CD4-positive, alpha-beta T cell treated with Interleukin-10 for 1 hour (primary cell): ENCODE data around the gene TARS1.

Source experiments
- DNase-seq: peaks from one replicate; pipeline ENCODE4 v3.0.0-alpha.2; 2020

Gene TARS1

GRCh38 chr5:33441241-33442177 lies 744 bp downstream of the TARS1 start:
- DNase-seq: peak; percentile 29

DNA sequence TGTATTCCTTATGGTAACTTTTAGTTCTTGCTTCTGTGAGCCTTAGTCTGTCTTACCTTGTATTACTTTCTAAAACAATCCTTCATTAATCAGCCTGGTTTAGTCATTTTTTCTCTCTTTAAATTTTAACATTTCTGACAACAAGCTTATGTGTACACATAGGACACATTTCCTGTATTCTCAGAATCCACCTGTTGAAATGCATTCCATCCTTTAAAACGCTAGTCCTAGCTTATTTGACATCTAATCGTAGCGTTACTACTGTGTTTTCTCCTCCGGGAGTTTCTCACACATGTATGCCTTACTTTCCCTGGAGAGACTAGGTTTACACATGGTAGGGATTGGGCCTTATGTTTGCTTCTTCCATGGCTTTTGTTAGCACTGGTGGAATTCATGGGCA lies 3.8 kb downstream of the TARS1 start:
- no peak for DNase-seq

DNA sequence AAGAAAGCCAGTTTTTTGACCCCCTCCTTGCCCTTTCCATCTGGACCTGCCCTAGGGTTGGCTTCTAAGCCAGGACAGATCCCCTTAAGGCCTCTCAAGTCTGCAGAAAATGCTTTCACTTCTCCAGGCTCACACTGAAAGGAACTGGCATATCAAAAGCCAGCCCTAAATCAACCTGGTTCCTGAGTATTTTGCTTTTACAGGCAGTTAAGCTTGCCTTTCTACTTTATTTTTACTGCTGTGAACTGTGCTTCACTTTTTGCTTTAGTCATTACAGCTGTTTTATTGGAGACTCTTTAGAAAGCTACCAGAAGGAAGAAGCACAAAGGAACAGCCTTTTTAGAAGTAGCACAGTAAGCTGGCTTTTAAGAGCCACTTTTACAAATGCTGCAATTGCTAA lies 5.0 kb downstream of the TARS1 start:
- no peak for DNase-seq

DNA sequence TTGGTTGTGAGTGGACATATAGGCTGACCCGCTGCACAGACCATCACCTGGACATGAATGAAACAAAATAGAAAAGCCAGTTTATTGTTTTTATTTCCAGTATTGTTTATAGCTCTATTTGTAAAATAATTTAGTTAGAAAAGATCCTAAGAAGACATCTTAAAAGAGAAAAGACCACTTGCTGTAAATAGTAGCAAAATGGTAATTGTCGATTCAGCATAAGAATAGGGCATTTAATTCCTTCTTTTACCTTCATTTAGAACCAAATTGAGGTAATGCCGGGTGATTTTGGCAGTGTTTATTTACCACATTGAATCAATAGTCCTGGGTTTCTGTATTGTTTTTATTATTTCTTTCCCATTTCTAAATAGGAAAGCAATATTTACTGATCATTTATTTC lies 7.4 kb downstream of the TARS1 start:
- no peak for DNase-seq

- DNase-seq: no peak
Observed at GRCh38 chr5:33457126-33457525, 16.4 kb downstream of the TARS1 start.

- no peak for DNase-seq
Observed at GRCh38 chr5:33457817-33458216, 17.1 kb downstream of the TARS1 start.

GRCh38 chr5:33460210-33460609 lies 19.4 kb downstream of the TARS1 start:
- no peak for DNase-seq

DNA sequence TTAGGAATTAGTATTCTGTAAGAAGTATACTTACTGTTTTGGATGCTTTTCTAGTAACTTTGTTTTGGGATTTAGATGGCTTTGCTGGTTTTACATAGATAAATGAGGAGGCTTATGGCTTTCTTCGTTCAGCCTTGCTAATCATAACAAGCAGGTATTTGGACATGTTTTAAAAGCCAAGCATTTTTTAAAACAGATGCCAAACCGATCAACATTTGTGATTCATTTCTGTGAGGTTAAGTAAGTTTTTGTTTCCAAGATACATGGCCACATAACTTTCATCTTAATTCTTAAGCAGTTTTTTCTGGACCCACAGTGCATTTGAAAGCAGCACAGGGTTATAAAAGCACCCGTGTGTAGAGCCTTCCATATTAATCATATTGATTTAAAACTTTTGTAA lies 21.7 kb downstream of the TARS1 start:
- DNase-seq: no peak

GRCh38 chr5:33465120-33465519 lies 24.4 kb downstream of the TARS1 start:
- no peak for DNase-seq

GRCh38 chr5:33468775-33469435 lies 28.1 kb downstream of the TARS1 start:
- no peak for DNase-seq

- DNase-seq: no peak
Observed at GRCh38 chr5:33470544-33470943, 29.8 kb downstream of the TARS1 start.

DNA sequence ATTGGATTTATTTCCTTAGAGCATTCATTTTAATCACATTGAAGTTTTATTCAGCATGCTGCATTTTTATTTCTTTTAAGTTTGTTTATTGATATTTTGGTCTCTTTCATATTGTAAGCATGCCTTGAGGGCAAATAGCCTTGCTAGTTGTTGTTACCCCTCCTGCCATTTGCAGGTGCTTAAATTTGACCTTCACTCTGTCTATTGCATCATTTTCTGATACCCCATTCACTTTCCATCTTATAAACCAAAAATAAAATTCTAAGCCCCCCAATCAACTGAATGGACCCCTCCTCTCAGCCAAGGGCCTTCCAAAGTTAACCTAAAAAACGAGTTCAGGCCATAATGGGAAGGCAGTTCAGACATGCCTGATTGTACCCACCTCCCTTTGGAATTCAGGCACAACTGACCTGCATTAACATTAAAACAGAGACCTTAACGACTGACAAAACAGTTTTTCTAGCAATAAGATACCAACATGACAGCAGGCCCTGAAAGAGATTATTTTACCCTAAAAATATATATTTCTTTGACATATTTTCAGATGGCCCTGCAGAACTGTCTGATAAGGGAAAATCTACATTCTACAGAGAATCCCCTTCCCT lies 32.1 kb downstream of the TARS1 start:
- no peak for DNase-seq

DNA sequence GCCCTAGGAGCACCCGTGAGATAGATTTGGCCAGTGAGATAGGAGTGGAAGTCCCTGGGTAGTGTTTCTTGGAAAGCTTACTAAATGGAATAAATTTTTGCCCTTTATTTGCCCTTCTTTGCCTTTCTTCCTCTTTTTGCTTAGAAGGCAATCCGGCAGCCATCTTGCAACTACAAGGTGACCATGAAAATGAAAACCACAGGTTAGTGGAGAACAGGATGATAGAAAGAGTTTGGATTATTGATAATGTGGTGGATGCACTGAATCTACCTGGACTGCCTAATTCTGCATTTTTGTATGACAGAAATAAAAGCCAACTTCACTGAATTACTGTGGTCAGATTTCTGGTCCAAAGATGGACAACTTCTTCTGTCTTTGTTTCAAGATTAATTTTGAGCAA lies 33.2 kb downstream of the TARS1 start:
- no peak for DNase-seq

GRCh38 chr5:33474931-33475499 lies 34.2 kb downstream of the TARS1 start:
- DNase-seq: no peak

DNA sequence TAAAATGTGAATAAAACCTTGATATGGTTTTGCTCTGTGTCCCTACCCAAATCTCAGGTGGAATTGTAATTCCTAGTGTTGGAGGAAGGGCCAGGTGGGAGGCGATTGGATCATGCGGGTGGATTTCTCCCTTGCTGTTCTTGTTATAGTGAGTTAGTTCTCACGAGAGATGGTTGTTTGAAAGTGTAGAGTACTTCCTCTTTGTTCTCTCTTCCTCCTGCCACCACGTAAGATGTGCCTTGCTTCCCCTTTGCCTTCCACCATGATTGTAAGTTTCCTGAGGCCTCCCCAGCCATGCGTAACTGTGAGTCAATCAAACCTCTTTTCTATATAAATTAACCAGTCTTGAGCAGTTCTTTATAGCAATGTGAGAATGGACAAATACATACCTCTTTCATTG lies 34.9 kb downstream of the TARS1 start:
- no peak for DNase-seq

DNA sequence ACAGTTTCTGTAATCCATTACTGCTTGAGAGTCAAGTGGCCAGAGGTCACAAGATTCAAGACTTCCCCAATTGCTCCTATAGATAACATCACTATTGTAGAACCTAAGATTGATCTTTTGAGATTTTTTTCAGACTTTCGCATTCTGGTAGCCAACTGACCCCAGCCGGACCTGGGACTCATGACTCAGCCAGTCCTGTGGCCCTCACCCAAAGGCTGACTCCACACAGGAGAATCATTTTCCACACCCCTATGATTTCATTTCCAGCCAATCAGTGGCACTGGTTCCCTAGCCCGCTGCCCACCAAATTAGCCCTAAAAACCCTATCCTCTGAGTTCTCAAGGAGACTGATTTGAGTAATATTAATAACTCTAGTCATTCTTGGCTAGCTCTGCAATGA lies 36.2 kb downstream of the TARS1 start:
- DNase-seq: no peak

DNA sequence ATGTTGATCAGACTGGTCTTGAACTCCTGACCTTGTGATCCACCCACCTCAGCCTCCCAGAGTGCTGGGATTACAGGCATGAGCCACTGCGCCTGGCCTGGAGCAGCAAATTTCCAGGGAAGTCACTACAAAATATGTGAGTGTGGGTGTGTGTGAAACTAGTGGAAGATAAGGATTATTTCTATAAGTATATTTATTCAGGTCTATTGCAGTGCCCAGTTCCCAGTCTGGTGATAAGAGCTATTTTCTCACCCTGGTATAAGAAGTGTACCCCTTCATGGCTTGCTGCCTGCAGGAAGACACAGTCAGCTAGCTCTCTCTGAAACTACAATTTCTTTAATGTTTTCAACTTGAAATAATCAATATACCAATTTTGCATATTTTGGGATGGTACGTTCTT lies 37.1 kb downstream of the TARS1 start:
- DNase-seq: no peak

DNA sequence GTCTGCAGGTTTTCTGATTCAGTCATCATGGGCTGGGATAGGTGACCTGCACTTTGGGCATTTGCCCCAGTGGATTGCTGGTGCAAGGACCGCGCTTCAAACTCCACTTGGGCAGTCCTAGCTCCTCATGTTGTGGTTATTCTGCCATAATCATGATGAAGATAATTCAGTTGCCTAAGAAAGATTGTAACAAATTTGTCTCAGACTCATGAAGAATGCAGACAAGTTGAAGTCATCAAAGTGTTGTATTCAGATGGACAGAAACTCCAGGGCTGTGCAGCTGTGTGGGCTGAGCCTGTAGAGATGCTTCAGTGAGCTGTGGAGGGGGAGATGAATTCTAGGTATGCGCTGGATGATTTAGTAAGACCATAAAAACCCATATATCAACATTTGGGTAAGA lies 38.5 kb downstream of the TARS1 start:
- DNase-seq: no peak

DNA sequence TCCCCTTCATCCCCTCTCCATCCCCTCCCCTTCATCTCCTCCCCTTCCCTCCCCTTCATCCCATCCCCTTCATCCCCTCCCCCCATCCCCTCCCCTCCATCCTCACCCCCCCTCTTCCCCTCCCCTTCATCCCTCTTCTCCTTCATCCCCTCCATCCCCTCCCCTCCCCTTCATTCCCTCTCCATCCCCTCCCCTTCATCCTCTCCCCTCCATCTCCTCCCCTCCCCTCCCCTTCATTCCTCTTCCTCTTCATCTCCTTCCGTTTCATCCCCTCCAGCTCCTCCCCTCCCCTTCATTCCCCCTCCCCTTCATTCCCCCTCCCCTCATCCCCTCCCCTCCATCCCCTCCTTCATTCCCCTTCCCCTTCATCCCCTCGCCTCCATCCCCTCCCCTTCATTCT lies 40.1 kb downstream of the TARS1 start:
- no peak for DNase-seq

GRCh38 chr5:33482335-33482734 lies 41.6 kb downstream of the TARS1 start:
- DNase-seq: no peak

GRCh38 chr5:33487236-33487635 lies 46.5 kb downstream of the TARS1 start:
- no peak for DNase-seq

GRCh38 chr5:33488558-33489355 lies 48.0 kb downstream of the TARS1 start:
- DNase-seq: no peak
